HT1080 (cell line): ENCODE data around the gene PRSS27. TPM values are rescaled to one million over a fixed set of nuclear protein-coding genes. Genes with fewer than 3 reads are reported as not detected.
A peak's percentile ranks its signal among the peaks of the same experiment; 100 is the strongest.

Experiments used
- DNase-seq: peaks from one replicate; pipeline ENCODE4 v3.0.0-alpha.2; 2015; ENCODE audit warnings: low read depth
- total RNA-seq: library from RNA; depleted of rRNA; stranded (reverse); fragments of >200 nt; shearing (Covaris generic); gene quantifications from 2 replicates; pipeline ENCODE4 v1.2.3, GENCODE V29; 2014

PRSS27 gene
- total RNA-seq, 1 experiment from 2014 or later = not detected

GRCh38 chr16:2752035-2752849 is 32.2 kb upstream of the PRSS27 start, which contains the start of gene SRRM2:
TSS of gene SRRM2 (plus strand) at chr16:2752638. CDS start at chr16:2756365, 3,727 bp downstream.
- peak; percentile 95 for DNase-seq

DNA sequence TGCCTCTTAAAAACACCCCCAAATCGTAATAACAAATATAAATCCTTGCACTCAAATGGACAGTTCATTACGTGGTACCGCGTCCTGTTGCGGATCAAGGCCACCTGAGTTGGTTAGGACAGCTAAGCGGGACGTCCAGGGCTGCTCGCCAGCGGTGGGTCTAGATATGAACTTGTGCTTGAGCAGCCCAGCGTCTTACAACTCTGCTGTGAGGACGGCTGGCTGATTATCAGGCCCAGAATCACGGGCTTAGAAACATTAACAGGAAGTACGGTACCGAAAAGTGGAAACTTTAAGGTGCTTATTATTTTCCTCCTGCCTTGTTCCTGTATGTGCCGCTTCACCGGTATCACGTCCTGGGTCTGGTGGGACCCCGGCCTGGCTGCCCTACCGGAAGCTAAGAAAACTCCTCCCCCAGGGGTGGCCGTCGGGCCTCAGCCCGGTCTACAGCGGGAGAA is 31.6 kb upstream of the PRSS27 start:
- DNase-seq = no peak

DNA sequence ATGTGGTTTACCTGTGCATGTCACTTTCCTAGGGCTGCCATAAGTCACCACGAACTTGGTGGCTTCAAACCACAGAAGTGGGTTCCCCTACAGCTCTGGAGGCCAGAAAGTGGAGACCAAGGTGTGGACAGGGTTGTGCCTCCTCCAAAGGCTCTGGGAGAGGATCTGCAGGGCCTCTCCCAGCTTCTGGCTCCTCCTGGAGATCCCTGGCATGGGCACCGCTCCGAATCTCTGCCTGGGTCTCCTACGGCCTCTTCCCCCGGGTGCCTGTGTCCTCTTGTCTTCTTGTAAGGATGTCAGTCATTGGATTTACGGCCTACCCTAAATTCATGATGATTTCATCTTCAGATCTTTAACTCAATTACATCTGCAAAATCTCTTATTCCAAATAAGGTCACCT is 29.9 kb upstream of the PRSS27 start:
- no peak for DNase-seq

GRCh38 chr16:2749476-2749875 is 29.5 kb upstream of the PRSS27 start:
- DNase-seq = no peak

DNA sequence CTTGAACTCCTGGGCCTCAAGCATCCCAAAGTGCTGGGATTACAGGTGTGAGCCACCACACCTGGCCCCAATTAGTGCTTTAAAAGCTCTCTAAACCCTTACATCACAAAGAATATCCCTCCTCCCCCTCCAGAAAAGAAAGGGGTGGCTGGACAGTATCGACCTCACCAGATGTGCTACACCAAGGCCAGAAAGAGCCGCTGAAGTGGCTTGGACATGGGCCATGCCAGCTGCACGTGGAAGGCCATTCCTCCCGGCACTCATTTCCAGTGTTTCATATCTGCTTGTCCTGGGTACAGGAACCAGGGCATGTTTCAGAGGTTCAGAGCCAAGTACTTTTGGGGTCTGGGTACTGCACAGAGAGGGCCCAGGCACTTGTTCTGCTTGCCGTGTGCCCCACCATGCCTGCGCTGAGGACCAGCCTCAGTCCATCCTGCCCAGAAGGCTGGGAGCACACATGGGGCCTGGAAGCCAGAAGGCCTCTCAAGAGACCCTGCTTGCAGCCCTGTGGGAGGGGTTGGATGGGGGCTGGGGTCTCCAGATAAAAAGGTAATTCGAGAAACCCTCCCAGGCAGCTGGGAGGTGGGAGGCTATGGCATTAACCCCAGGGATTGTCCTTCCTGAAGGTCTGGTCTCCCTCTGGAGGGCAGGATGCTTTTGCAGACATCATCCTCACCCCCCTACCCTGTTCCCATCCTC is 28.9 kb upstream of the PRSS27 start:
- DNase-seq = no peak

DNA sequence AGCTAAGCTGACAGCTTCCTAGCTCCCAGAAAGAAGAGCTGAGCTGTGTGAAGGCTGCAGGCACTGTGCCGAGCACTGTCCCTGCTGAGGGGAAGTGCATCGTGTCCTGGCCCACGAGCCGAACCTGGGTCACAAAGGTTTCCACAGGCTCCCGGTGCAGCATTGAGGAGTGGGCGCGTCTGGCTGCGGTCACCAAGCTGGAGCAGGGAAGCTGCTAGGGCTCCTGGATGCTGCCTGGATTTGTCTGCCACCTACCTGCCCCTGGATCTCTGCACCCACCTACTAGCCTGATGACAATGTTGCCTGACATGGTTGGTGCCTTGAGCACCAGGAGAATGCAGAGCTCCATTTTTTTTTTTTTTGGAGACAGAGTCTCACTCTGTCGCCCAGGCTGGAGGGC is 25.9 kb upstream of the PRSS27 start:
- no peak for DNase-seq

DNA sequence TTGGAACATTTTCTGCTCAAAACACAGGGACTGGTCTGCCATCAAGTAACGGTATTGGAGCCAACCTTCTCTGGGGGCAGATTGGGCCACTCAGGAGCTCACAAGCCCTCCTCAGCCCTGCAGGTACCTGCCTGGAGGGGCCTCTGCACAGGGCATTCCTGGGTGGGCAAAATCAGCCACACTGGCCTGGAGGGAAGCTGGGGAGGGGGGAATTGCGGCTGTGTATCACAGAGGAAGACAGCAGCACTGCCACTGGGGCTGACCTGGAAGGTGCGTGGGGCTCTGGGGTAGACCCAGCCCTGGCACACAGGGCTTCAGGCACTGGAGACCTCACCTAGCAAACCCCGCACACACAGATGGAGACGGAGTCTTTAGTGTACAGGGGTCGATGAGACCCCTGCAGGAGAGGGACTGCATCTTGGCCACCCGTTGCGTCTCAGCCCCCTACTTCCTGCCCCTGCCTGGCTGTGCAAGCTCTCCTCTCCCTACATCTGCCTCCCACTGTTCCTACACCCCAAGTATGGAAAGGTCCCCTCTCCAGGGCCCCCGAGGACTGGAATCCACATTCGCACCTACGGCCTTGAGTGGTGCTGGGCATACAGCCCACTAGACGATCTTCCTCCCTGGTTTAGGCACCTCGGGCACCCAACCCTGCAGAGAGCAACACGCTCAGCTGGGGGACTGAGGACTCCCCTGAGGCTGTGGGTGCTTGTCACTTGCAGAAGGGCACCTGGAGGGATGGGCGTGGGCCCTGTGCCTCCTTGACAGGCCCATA is 25.3 kb upstream of the PRSS27 start:
- DNase-seq = no peak

- DNase-seq = no peak
These were observed 24.7 kb upstream of the PRSS27 start for GRCh38 chr16:2744711-2745110.

- no peak for DNase-seq
These were observed 23.2 kb upstream of the PRSS27 start for GRCh38 chr16:2743007-2743810.

GRCh38 chr16:2742323-2743006 is 22.4 kb upstream of the PRSS27 start:
- no peak for DNase-seq

DNA sequence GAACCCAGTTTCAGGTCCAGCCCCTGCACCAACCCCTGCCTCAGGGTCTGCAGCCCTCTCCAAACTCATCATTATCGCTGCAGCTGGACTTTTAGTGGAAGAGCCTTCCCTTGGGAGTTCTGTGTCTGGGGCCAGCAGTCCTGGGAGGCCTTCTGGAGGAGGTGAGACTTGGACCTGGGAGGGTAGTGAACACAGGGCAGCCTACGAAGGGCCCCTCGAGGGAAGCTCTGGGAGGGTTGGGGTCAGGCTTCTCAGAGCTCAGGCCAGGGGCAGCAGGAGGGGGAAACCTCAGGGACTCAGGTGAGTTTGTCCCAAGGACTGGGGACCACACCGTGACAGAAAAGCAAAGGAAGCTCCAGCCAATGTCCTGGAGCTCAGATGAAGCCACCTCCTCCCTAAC is 21.1 kb upstream of the PRSS27 start:
- DNase-seq = no peak

- DNase-seq = no peak
These were observed 20.5 kb upstream of the PRSS27 start for GRCh38 chr16:2740476-2740875.

GRCh38 chr16:2739625-2740430 is 19.8 kb upstream of the PRSS27 start:
- no peak for DNase-seq

DNA sequence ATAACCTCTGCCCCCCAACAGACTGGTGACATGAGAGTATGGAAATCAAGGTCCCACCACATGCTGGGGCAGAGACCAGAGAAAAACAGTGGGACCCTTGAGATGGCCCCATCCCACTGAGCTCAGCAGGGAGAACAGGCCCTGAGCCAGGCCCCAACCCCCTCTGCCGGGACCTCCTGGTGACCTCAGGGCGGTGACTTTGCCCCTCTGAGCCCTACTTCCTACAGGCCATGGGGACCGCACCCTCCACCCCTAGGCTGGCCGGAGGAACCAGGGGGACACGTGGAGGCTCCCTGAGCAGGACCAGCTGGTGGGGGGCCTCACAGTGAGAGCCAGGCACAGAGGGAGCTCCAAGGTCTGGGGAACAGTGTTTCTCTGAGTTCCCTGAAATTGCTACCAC is 18.6 kb upstream of the PRSS27 start:
- no peak for DNase-seq

GRCh38 chr16:2737895-2738418 is 17.9 kb upstream of the PRSS27 start:
- no peak for DNase-seq

GRCh38 chr16:2737238-2737605 is 17.2 kb upstream of the PRSS27 start:
- DNase-seq = no peak

DNA sequence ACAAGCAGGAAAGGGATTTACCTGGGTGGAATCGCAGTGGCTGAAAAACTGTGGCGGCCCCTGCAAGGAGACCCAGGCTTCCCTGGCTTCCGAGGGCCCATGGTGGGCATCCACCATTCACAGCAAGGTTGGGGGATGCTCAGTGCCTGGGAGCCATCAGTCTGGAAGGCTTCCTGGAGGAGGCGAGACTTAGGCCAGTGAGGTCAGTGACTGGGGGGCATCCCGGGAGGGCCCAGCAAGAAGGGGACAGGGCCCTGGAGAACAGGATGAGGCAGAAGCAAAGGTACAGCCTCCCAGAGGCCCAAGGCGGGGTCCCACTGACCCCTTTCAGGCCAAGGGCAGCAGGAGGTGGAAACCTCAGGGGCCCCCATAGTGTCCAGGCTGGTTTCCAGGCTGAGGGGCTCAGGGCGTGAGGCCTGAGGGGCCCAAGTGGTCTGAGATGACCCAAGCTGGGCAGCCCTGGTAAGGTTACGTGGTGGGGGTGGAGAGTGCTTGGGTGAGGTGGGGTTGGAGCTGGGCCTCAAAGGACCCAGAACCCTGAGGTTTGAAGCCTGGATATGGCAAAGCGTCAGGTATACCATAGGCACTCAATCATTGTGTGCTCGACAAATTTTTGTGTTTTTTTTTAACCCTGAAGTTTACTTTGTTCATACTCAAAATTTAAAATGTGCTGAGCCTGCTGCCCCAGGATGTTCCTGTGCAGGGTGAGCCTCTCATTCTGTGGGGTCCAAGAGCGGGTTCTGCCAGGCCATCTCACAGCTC is 16.6 kb upstream of the PRSS27 start:
- no peak for DNase-seq

GRCh38 chr16:2734844-2735515 is 15.0 kb upstream of the PRSS27 start:
- DNase-seq = no peak
